ENCODE data around the gene ZNF85.

- no peak for TF ChIP-seq EZH2 (IDR thresholded peaks at IDR 0.05)
- TF ChIP-seq POLR2AphosphoS5 (IDR thresholded peaks at IDR 0.05; ENCODE audit: borderline replicate concordance, low read depth, low read length): no peak
Observed at GRCh38 chr19:20912973-20913372, 10.1 kb upstream of the ZNF85 start.
